ENCODE measurements around the gene TAF11L4. TPM values are rescaled to one million over a fixed set of nuclear protein-coding genes. Genes with fewer than 3 reads are reported as not detected.
"Not testable (repeated sequence)": the region's sequence is repeated elsewhere in the genome, so short reads cannot be mapped to it uniquely, and the experiment has no call there.

Gene TAF11L4
- total and polyA plus RNA-seq, 9 of the 15 experiments (the other 6 are each of a cell fraction or from before 2014, with no cell fraction given) = not detected

- TF ChIP-seq MBD2 (IDR thresholded peaks at IDR 0.05; ENCODE audit: borderline replicate concordance, low read depth) = no peak
- no peak for TF ChIP-seq ARNT (IDR thresholded peaks at IDR 0.05)
- peak; percentile 45; the same call in 1 of the 2 replicates for TF ChIP-seq CBFA2T3 (IDR thresholded peaks at IDR 0.05)
- TF ChIP-seq EHMT2 (IDR thresholded peaks at IDR 0.05) = no peak
- TF ChIP-seq SRSF3 (IDR thresholded peaks at IDR 0.05; ENCODE audit: insufficient read depth, low read length) = no peak
- peak; percentile 63 for TF ChIP-seq ARID1B (IDR thresholded peaks at IDR 0.05)
- no peak for TF ChIP-seq MED1 (CRISPR knock-in tag; IDR thresholded peaks at IDR 0.05; ENCODE audit: borderline replicate concordance)
- TF ChIP-seq MCM7 (IDR thresholded peaks at IDR 0.05) = no peak
- no peak for TF ChIP-seq MYC (IDR thresholded peaks at IDR 0.05; ENCODE audit: low read depth, low read length)
- TF ChIP-seq MYC (CRISPR knock-in tag; IDR thresholded peaks at IDR 0.05; ENCODE audit: borderline replicate concordance, low read depth) = no peak
- no peak for TF ChIP-seq IRF2 (CRISPR knock-in tag; IDR thresholded peaks at IDR 0.05)
- TF ChIP-seq NR4A1 (CRISPR knock-in tag; IDR thresholded peaks at IDR 0.05) = no peak
- TF ChIP-seq NR4A1 (tag; IDR thresholded peaks at IDR 0.05) = no peak
- no peak for TF ChIP-seq ATF1 (CRISPR knock-in tag; IDR thresholded peaks at IDR 0.05)
- TF ChIP-seq ATF1 (tag; IDR thresholded peaks at IDR 0.05) = no peak
- TF ChIP-seq SRF (CRISPR knock-in tag; IDR thresholded peaks at IDR 0.05) = no peak
- TF ChIP-seq, protein P1, sequence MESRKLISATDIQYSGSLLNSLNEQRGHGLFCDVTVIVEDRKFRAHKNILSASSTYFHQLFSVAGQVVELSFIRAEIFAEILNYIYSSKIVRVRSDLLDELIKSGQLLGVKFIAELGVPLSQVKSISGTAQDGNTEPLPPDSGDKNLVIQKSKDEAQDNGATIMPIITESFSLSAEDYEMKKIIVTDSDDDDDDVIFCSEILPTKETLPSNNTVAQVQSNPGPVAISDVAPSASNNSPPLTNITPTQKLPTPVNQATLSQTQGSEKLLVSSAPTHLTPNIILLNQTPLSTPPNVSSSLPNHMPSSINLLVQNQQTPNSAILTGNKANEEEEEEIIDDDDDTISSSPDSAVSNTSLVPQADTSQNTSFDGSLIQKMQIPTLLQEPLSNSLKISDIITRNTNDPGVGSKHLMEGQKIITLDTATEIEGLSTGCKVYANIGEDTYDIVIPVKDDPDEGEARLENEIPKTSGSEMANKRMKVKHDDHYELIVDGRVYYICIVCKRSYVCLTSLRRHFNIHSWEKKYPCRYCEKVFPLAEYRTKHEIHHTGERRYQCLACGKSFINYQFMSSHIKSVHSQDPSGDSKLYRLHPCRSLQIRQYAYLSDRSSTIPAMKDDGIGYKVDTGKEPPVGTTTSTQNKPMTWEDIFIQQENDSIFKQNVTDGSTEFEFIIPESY (CRISPR knock-in tag; IDR thresholded peaks at IDR 0.05) = no peak
- no peak for TF ChIP-seq ZNF764 (CRISPR knock-in tag; IDR thresholded peaks at IDR 0.05; ENCODE audit: low read depth)
- no peak for TF ChIP-seq ZNF561 (CRISPR knock-in tag; conservative IDR thresholded peaks at IDR 0.05)
- TF ChIP-seq, protein P2, sequence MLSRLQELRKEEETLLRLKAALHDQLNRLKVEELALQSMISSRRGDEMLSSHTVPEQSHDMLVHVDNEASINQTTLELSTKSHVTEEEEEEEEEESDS (CRISPR knock-in tag; IDR thresholded peaks at IDR 0.05) = no peak
- no peak for TF ChIP-seq ZC3H4 (CRISPR knock-in tag; IDR thresholded peaks at IDR 0.05; ENCODE audit: borderline replicate concordance)
- no peak for TF ChIP-seq ZNF12 (CRISPR knock-in tag; IDR thresholded peaks at IDR 0.05)
- no peak for TF ChIP-seq POLR3A (IDR thresholded peaks at IDR 0.05; ENCODE audit: borderline replicate concordance, extremely low read depth, insufficient read depth, insufficient read length)
- TF ChIP-seq ASH1L (IDR thresholded peaks at IDR 0.05; ENCODE audit: borderline replicate concordance, low read depth, partially characterized antibody) = no peak
These were observed 38.8 kb upstream of the TAF11L4 start (continued) for GRCh38 chr5:17482790-17483189.

GRCh38 chr5:17486464-17487173, 35.0 kb upstream of the TAF11L4 start:
- BruUV-seq (replicated peaks); H2AFZ ChIP-seq (ENCODE audit: low read depth, low read length); H3K9ac ChIP-seq (ENCODE audit: insufficient read depth in 1 of 2, low read depth in 2 of 2, low read length in 2 of 2); H3K4me1 ChIP-seq (replicated peaks in 1 of 2; ENCODE audit: control insufficient read depth in 2 of 2, insufficient read depth in 2 of 2, low read length in 2 of 2); H3K27me3 ChIP-seq (ENCODE audit: control insufficient read depth in 2 of 2, insufficient read depth in 2 of 2, low read length in 2 of 2); H3K36me3 ChIP-seq (ENCODE audit: control insufficient read depth, insufficient read depth, low read length); DNase-seq (ENCODE audit: extremely low read depth in 1 of 4, low spot score in 3 of 4); H3K9me1 ChIP-seq (ENCODE audit: control insufficient read depth, insufficient read depth, low read length); H3K27ac ChIP-seq (ENCODE audit: extremely low read depth, low read depth, low read length); H3K9me3 ChIP-seq (replicated peaks; ENCODE audit: control insufficient read depth, insufficient read depth, low read depth, low read length); H3K4me3 ChIP-seq; H3K79me2 ChIP-seq (ENCODE audit: control insufficient read depth, insufficient read depth, low read length); CTCF ChIA-PET (ENCODE audit: low intra/inter-chr PET ratio); ATAC-seq; H4K20me1 ChIP-seq (replicated peaks; ENCODE audit: control insufficient read depth, insufficient read depth, low read length); FAIRE-seq; POLR2A ChIA-PET; intact Hi-C loops (cut with micrococcal nuclease); H3K4me2 ChIP-seq (ENCODE audit: insufficient read depth, low read length): not testable (repeated sequence)
- in situ Hi-C loops (cut with MboI) = loop anchor here (10.0 to 25.0 kb wide), 2 partner anchors 108 to 826 kb away; partner anchors contain the start of genes TAF11L10, TAF11L8 and TAF11L9
- 0% methylated on average over 8 of the region's 10 CpGs for WGBS (ENCODE audit: insufficient coverage, low coverage, missing lambda C conversion rate)

All from K562 (cell line).